NB4 (cell line): ENCODE measurements around the gene FBXW11.

Experiments
- CTCF ChIP-seq: IDR thresholded peaks from one replicate; pipeline ENCODE4 v1.5.1; 2012; ENCODE audit warnings: low read depth, low read length
- MAX ChIP-seq: IDR thresholded peaks from 2 replicates; pipeline ENCODE4 v1.6.1; 2011; ENCODE audit warnings: low read depth, low read length
- MYC ChIP-seq: IDR thresholded peaks from 2 replicates; pipeline ENCODE4 v1.6.1; 2011; ENCODE audit warnings: low read depth, low read length
- POLR2A ChIP-seq: IDR thresholded peaks from 2 replicates; pipeline ENCODE4 v1.6.1; 2011; ENCODE audit warnings: mild to moderate bottlenecking; ENCODE audit not compliant: insufficient read length; ENCODE audit errors: extremely low read depth

- TF ChIP-seq MAX (no peak), CTCF (no peak), POLR2A (no peak), MYC (no peak)
Observed at GRCh38 chr5:172048539-172049101, 42.2 kb upstream of the FBXW11 start.
